ENCODE data around the gene DCUN1D2. TPM values are rescaled to one million over a fixed set of nuclear protein-coding genes. Genes with fewer than 3 reads are reported as not detected.

Gene DCUN1D2
- total RNA-seq, 1 donor from 2014 or later: 12.9 TPM

GRCh38 chr13:113491982-113492381 lies 1.5 kb upstream of the DCUN1D2 start:
- H3K27me3 ChIP-seq (ENCODE audit: control insufficient read depth, insufficient read depth, low read length): no peaks in the 10 kb centered on the region
- peaks cover 2% of the 10 kb centered on the region for H3K36me3 ChIP-seq (ENCODE audit: control insufficient read depth, insufficient read depth, low read length)
- DNase-seq (ENCODE audit: low read depth): no peak
- no peak for TF ChIP-seq CTCF (IDR thresholded peaks at IDR 0.05; ENCODE audit: insufficient read depth, low read length, poor library complexity, severe bottlenecking)
- peak overlapping the region; percentile 88 for H3K4me3 ChIP-seq (ENCODE audit: low read depth, low read length)

GRCh38 chr13:113491418-113491883 lies 940 bp upstream of the DCUN1D2 start:
- peaks cover 1% of the 10 kb centered on the region for H3K36me3 ChIP-seq (ENCODE audit: control insufficient read depth, insufficient read depth, low read length)
- no peak for TF ChIP-seq CTCF (IDR thresholded peaks at IDR 0.05; ENCODE audit: insufficient read depth, low read length, poor library complexity, severe bottlenecking)
- DNase-seq (ENCODE audit: low read depth): no peak
- peak overlapping the region; percentile 88 for H3K4me3 ChIP-seq (ENCODE audit: low read depth, low read length)
- H3K27me3 ChIP-seq (ENCODE audit: control insufficient read depth, insufficient read depth, low read length): no peaks in the 10 kb centered on the region

GRCh38 chr13:113489549-113490495 lies 689 bp downstream of the DCUN1D2 start:
- Histone ChIP-seq H3K4me3 (ENCODE audit: low read depth, low read length) (peak overlapping the region; percentile 88), H3K36me3 (ENCODE audit: control insufficient read depth, insufficient read depth, low read length) (peaks cover 1% of the 10 kb centered on the region), H3K27me3 (ENCODE audit: control insufficient read depth, insufficient read depth, low read length) (no peaks in the 10 kb centered on the region)
- no peak for DNase-seq (ENCODE audit: low read depth)
- no peak for TF ChIP-seq CTCF (IDR thresholded peaks at IDR 0.05; ENCODE audit: insufficient read depth, low read length, poor library complexity, severe bottlenecking)

GRCh38 chr13:113489171-113489548 lies 1.4 kb downstream of the DCUN1D2 start:
- no peak for TF ChIP-seq CTCF (IDR thresholded peaks at IDR 0.05; ENCODE audit: insufficient read depth, low read length, poor library complexity, severe bottlenecking)
- Histone ChIP-seq H3K27me3 (ENCODE audit: control insufficient read depth, insufficient read depth, low read length) (no peaks in the 10 kb centered on the region), H3K4me3 (ENCODE audit: low read depth, low read length) (peak overlapping the region; percentile 88), H3K36me3 (ENCODE audit: control insufficient read depth, insufficient read depth, low read length) (peaks cover 1% of the 10 kb centered on the region)
- no peak for DNase-seq (ENCODE audit: low read depth)

- H3K36me3 ChIP-seq (ENCODE audit: control insufficient read depth, insufficient read depth, low read length): no peaks in the 10 kb centered on the region
- DNase-seq (ENCODE audit: low read depth): no peak
- no peak overlapping the region for H3K4me3 ChIP-seq (ENCODE audit: low read depth, low read length)
- no peak for TF ChIP-seq CTCF (IDR thresholded peaks at IDR 0.05; ENCODE audit: insufficient read depth, low read length, poor library complexity, severe bottlenecking)
- H3K27me3 ChIP-seq (ENCODE audit: control insufficient read depth, insufficient read depth, low read length): no peaks in the 10 kb centered on the region
These were observed 2.2 kb downstream of the DCUN1D2 start for GRCh38 chr13:113488283-113488682.

All from kidney epithelial cell (primary cell).